GM19351 (cell line): ENCODE measurements around the gene CFL1.
"Not testable (repeated sequence)": the region's sequence is repeated elsewhere in the genome, so short reads cannot be mapped to it uniquely, and the experiment has no call there.

Experiments used
- ATAC-seq: cut with Tn5 transposase; IDR thresholded peaks from one replicate; pipeline ENCODE4 v1.9.1; 2021; ENCODE audit warnings: mild to moderate bottlenecking, moderate library complexity; ENCODE audit not compliant: unreplicated experiment

The CFL1 gene

DNA sequence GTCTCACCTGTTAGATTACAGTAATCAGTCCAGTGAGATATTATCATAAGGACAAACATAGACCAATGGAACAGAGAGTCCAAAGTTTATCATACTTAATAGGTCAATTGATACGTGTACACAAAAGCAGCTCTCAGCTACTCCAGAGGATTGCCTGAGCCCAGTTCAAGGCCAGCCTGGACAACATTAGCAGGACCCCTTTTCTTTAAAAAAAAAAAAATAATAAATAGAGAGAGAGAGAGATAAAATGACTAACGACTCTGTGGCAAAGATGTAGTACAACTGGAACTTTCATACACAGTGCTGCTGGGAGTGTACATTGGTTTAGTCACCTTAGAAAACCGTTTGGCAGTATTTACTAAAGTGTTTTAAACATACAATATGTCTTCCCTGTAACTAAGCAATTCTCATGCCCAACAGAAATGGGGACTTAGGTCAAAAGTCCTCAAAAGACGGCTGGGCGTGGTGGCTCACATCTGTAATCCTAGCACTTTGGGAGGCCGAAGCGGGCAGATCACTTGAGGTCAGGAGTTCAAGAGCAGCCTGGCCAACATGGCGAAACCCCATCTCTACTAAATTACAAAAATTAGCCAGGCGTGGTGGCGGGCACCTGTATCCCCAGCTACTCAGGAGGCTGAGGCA, 13.6 kb downstream of the CFL1 start:
- ATAC-seq: no peak

DNA sequence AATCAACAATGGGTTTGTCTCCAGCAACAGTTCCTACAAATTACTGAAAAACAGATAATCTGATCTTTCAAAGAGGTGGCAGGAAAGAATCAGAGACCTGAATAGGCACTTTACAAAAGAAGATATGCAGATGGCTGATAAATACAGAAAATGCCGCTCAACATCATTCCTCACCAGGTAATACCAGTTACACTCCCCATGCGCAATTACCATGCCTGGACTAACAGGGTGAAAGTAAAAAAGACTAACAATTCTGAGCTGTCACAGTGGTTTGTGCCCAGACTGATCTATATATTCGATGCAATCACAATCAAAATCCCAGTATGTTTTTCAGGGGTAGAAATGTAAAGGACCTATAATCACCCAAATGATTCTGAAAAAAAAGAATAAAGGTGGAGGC, 14.2 kb downstream of the CFL1 start:
- ATAC-seq: no peak

DNA sequence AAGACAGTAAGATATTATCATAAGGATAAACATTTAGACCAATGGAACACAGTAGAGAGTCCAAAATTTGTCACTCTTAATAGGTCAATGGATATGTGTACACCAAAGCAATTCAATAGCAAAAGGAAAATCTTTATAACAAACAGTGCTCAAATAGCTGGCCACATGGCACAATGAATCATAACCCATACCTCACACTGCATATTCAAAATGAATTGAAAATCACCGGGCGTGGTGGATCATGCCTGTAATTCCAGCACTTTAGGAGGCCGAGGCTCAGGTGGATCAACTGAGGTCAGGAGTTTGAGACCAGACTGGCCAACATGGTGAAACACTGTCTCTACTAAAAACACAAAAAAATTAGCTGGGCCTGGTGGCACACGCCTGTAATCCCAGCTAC, 15.8 kb downstream of the CFL1 start:
- no peak for ATAC-seq

DNA sequence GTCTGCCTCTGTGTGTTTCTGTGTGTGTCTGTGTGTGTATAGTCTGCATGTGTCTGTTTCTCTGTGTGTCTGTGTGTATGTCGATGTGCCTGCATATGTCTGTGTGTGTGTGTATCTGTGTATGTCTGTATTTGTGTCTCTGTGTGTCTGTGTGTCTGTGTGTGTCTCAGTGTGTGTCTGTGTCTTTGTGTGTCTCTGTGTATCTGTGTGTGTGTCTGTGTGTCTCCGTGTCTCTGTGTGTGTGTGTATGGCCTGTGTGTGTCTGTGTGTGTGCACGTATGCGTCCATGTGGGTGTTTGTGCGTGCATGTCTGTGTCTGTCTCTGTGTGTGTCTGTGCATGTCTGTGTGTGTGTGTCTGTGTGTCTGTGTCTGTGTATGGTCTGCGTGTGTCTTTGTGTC, 23.8 kb downstream of the CFL1 start:
- no peak for ATAC-seq

DNA sequence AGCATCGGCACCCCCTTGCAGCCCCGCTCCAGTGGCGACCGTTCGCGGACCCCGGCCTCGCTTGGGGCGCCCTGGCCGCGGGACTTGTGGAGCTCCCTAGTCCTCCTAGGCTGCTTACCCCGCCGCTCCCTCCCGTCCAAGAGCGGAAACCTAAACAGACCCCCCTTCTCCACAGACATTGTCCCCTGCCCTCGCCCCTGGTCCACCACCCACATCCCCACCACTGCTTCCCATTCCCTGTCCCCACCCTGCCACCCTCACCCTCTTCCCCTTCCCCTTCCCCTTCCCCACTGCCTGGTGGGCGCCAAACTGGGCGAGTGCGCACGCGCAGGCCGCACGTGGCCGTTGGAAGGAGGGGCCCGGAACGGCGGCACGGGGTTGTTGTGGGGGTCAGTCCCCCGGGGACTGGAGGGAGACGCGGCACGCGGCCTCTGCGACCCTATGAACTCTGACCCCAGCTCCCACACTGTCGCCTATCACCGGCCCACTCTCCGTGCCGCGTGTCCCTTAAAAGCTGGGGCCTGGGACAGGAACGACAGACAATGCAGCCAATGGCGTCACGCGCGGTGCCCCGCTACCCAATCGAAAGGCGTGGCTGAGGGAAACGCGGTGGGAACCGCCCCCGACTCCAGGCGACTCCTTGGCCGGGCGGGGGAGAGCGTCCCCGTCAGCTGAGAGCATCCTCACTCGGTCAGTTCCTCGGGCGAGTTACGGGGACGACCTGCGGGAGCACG, 24.5 kb downstream of the CFL1 start, which contains the start of gene SNX32:
SNX32 (plus strand) TSS at position 667 of the 734 bp plus-strand sequence. CDS start 103 bp downstream, outside the sequence.
- peak; percentile 93 for ATAC-seq

DNA sequence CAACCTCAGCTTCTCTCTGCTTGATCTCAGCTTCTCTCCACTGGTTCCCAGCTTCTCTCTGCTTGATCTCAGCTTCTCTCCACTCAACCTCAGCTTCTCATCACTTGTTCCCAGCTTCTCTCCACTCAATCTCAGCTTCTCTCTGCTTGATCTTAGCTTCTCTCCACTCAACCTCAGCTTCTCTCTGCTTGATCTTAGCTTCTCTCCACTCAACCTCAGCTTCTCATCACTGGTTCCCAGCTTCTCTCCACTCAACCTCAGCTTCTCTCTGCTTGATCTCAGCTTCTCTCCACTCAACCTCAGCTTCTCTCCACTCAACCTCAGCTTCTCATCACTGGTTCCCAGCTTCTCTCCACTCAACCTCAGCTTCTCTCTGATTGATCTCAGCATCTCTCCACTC, 25.7 kb downstream of the CFL1 start:
- ATAC-seq: not testable (repeated sequence)

DNA sequence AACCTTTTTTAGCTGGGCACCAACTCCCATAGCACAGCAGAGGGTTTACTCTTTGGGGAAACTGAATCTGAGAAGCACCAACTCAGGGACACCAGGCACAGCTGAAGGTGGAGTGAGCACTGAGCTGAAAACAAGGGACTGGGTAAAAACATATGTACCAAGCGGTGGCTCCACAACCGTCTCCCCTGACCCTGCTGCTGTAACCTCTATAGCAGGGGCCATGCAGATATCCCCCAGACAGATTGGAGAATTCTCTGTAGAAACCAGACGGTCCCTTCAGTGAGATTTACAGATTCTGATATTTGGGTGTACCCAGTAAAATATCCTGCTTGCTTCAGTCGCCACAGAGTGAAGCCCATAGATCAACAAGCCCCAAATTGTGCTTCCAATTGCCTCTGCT, 28.5 kb downstream of the CFL1 start:
- ATAC-seq: no peak

DNA sequence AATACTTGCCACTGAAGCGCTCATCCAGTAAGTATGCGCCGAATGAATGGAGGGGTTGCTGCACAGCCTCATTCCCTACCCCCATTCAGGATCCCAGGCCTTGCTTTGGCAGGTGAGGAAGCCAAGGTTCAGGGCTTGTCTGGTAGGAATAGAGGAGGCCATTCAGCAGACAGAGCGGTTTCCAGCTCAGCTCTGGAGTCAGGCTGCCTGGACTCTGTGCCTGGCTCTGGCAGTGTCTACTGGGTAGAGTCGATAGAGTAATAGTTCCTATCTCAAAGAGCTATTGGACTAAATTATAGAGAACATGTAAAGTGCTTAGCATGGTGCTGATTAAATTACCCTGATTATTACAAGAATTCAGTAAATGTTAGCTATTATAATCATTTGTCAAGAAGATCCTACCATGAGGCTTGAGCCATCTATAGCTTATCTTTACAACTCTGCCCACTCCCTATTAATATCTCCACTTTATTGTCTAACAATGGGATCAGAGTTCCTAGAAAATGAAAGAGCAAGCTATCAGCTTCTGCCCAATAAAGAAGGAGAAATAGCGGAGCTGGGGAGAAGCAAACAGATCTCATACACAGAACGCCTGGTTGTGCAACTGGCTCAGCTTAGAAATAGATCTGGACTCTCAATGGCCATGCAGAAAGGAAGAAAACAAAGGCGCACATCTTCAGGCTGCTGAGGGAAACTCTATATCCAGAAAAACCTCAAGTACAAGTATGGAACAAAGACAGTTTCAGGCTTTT, 30.8 kb downstream of the CFL1 start:
- no peak for ATAC-seq

DNA sequence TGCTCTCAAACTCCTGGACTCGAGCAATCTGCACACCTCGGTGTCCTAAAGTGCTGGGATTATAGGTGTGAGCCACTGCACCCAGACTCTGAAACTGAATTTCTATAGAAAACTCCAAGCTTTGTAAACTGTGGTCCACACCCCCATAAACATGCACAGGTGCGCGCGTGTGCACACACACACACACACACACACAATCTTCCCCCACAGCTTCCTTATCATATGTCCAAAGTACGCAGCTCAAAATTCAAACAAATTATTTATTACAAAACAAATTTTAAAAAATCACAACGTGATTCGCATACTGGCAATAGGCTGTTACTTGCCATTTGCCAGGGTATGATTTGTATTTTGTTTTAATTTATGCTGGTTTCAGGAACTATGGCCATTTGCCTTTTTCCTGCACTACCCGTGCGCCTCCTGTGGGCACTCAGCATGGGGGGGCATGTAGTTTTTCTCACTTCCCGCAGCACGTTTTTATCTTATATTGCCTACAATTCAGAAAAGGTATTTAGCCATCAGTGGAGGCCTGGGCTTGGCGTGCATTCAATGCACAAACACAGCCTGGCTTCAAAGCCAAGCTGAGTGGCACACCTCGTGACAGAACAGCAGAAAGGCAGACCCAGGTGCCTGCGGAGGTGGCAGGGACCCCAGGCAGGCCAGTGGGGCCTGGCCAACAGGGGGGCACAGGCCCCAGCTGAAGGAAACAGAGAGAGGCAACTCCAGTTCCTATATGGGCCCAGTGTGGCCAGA, 35.0 kb downstream of the CFL1 start:
- ATAC-seq: no peak

DNA sequence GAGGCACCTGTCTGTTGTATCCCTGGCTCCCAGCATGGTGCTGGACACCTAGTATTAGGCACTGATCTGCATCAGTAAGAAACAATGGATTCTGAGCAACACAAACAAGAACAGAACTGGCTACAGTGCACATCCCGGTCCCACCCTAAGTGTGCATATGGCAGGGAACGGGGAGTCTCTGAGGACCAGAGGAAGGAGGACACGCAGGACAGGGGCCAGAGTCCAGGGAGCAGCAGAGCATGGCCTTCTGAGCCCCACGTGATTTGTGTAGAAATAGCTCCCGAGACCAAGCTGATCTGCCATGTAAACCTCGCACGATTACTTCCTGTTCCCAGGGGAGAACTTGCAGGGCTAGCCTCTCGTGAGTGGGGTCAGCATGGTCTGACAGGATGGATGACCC, 36.9 kb downstream of the CFL1 start:
- ATAC-seq: no peak

DNA sequence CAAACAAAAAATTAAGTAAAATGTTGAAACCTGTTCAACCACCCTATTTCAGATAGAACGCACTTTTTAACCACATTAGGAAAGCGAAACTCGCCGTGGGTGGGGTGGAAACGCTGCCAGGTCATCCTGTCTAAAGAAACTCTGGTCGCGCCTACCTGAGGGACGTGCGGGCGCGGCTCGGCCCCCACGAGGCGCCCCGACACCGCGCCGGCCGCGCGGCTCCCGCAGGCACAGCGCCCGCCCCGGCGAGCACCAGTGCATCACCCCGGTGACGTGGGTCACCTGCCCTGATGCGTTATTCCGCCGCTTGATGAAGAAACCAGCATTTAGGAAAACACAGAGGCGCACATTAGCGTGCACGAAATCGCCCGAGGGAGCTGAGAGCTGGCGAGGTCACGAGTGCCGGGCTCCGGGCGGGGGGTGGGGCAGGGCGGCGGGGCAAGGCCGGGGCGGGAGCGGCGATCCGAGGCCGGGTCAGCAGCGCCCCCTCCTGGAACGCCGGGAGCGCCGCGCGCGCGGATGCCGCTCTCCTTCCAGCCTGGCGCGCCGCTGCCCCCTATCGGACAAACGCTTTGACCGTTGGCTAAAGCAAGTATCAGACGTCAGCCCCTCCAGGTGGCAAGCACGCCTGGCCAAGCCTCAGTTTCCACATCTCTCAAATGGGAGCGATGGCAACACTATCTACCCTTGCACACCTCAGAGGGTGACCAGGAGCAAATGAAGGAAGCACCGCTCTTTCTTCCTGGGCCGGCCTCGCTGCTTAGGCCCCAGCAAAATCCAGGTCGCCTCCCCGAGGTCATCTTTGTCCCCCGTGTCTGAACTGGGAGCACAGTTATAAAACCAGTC, 39.9 kb downstream of the CFL1 start:
- ATAC-seq: no peak

DNA sequence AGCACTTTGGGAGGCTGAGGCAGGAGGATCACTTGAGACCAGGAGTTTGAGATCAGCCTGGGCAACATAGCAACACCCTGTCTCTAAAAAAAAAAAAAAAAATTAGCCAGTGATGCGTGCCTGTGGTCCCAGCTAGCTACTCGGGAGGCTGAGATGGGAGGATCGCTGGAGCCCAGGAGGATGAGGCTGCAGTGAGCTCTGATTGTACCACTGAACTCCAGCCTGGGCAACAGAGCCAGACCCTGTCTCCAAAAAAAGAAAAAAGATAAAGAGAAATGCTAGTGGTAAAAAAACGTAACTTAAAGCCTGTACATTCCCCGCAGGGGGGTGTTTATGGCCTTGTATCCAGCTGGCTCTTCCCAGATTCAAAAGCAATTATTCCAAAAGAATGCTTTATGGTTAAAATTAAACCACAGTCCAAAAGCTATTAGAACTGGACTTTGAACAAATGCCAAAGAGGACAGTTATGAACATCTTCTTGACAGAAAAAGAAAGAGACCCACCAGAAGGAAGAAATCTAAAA, 40.6 kb downstream of the CFL1 start:
- no peak for ATAC-seq

DNA sequence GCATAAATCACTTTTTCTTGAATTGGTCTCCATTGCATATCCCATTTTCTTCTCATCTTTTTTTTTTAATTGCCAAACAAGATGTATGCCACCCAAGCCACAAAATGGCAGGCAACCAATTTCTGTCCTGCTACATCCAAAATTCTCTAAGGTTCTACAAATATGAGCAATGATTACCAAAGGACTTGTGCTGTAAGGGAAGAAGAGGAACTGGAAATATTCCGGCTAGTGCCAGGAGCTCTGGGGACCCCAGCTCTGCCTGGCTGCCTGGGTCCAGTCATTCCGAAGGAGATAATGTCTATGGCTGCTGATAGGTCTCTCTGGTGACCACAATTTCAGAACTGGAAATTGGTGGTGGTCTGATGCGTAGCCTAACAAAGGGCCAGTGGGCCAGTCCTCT, 41.3 kb downstream of the CFL1 start:
- ATAC-seq: no peak

DNA sequence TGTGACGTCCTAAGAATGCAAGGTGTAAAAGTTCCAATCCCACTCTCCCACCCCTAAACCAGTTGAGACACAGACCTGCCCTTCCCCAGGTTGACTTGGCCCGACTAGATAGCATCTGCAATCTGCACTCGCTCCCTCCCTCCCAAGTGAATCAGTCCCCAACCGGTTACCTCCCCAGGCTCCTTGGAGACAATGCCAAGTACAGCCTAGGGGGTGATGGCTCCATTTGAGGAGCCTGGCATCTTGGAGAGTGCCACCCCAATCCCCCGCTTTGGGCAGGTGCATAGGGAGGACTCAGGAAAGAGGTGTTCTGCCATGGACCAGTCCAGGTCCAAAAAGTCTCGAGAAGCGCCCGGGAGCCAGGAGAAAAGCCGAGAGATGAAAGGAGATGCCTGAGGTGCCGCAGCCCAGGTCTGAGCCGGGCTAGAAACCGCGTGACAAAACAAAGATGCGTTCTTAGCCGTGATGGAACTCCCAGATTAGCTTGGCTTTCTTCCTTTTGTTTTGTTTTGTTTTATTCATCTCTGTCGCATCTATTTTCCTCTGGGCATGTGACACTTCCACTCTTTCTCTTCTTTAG, 42.9 kb downstream of the CFL1 start:
- ATAC-seq: no peak

DNA sequence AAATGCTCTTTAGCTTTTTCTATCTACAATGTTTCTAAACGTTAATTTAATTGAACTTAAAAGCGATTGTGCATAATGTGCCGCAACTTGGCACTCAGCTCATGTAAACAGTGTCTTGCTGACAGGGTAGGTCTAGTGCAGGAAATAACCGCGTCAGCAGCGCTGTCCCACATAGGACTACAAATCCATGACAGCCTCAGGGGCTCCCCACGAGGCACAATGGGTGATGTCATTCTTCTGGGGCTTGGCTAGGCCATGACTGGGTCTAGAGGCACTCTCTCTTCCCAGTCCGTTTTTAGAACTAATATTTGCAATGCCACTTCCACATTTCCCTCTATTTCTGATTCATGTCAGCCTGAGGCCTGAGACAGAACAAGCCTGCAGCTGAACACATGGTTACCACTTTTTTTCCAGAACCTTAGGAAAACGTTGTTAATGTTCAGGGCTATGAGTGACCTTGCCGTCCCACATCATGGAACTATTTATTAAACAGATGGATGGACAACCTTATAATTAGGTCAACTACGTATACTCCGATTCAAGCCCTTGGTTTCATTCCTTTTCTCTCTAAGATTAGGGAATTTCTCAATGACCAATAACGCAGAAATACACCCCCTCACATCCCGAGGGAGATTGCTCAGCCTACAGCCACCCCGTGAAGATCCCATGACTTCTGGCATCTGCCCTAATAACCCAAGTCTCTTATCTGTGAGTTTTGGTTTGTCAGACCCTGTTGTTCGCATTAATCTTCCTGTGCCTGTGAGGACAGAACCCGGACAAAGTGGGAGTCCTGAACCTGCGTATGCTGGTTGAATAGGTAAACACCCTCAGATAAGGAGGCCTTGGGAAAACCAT, 43.6 kb downstream of the CFL1 start:
- ATAC-seq: no peak

DNA sequence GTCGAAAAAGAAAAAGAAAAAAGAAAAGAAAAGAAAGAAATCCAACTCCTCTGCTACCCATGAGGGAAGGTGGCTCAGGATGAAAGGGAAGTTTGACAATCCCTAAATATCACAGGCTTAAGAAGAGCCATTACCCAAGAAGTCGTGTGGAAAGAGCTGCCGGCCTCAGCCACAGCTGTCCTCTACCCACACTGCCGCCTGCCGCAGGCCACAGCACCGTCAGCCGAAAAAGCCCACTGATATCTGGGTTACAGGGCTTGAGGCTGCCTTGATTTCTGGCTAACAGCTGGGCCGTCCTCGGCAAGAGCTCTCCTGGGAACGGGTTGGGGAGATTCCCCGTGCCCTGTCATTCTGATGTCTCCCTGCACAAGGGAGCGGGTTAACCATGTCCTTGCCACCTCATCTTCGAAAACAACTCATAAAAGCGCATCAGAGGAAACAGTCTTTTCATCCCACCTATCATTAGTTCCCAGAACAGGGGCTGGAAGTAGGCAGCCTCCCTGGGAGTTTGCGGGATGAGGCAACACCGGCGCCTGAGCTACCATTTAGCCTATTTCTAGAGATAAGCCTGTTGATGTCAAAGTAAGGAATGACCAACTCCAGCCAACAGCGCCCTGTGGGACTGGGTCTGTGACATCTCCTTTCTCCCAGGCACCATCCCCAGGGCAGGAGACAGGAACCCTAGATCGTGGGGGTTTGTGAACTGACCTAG, 46.1 kb downstream of the CFL1 start:
- no peak for ATAC-seq

DNA sequence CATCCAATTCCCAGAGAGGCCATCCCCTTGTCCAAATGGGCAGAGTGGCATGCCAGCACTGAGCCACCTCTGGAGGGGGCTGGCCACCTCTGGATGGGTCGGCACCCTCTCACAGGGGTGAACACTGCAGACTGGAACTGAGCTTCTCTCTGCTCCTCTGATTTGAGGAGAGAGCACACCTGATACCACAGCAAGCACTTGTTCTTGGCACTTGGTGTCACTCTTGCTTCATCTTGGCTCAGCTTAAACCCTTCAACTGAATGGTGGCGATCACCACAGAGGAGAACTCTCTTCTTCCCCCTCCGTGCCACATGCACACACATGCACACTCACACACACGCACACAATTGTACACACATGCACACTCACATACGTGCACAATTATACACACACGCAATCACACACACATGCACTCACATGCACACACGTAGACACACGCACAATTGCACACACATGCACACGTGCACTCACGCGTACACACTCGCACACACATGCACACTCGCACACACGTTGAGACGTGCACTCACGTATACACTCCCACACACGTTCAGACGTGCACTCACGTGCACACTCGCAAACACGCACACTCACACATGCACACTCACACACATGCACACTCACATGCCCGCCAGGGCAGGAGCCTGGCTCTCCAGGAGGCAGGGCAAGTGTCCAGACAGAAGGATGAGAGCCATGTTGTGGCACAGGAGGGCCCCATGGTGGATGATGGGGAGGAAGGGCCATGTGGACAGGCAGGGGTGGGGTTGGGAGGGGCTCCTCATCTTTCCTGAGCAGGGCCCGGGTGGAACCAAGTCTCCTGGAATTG, 47.7 kb downstream of the CFL1 start:
- no peak for ATAC-seq
